IMR-90 (cell line): Measurements from ENCODE around the gene OPTC. TPM values are rescaled to one million over a fixed set of nuclear protein-coding genes. Genes with fewer than 3 reads are reported as not detected.
A peak's percentile ranks its signal among the peaks of the same experiment; 100 is the strongest.

Experiments used
- ATAC-seq: fragments of 200-7000 bp; cut with Tn5 transposase; 2 replicates; pipeline ENCODE4 v1.9.1; 2020; ENCODE audit warnings: low read depth, mild to moderate bottlenecking, moderate library complexity
- BruUV-seq: library from RNA; stranded (reverse); fragments of 400-500 nt; replicated peaks from 2 replicates; lab custom pipeline; 2021; lab: Mats Ljungman, UMichigan
- CTCF ChIA-PET: fragments of 300-600 bp; formaldehyde crosslinking; extraction: SDS; loops from one replicate; lab custom pipeline; 2021; ENCODE audit warnings: antibody characterized with exemption; lab: Yijun Ruan, JAX
- POLR2A ChIA-PET: fragments of 300-600 bp; sonication (Branson Sonifier 250); formaldehyde crosslinking; loops from one replicate; lab custom pipeline; 2022; ENCODE audit warnings: antibody characterized with exemption; ENCODE audit not compliant: unreplicated experiment; lab: Charles Lee
- DNase-seq: peaks from one replicate; pipeline ENCODE4 v3.0.0; 2013
- H2AFZ ChIP-seq: replicated peaks from 2 replicates; pipeline ENCODE3; 2013; ENCODE audit warnings: low read length, mild to moderate bottlenecking; ENCODE audit not compliant: poor library complexity
- H2AK5ac ChIP-seq: 2 replicates; pipeline ENCODE4 v1.6.1; 2013; ENCODE audit warnings: low read depth, low read length, inconsistent platforms
- H2AK9ac ChIP-seq: replicated peaks from 2 replicates; pipeline ENCODE3; 2013; ENCODE audit warnings: mild to moderate bottlenecking, low read depth, low read length, moderate library complexity; ENCODE audit not compliant: poor library complexity
- H2BK120ac ChIP-seq: 2 replicates; pipeline ENCODE4 v1.6.1; 2013; ENCODE audit warnings: low read depth, low read length, inconsistent platforms
- H2BK15ac ChIP-seq: 3 replicates; pipeline ENCODE4 v1.6.1; 2013; ENCODE audit warnings: low read depth, low read length, inconsistent platforms
- H2BK20ac ChIP-seq: 2 replicates; pipeline ENCODE4 v1.6.1; 2013; ENCODE audit warnings: low read depth, mild to moderate bottlenecking, inconsistent platforms, low read length, moderate library complexity
- H2BK5ac ChIP-seq: 2 replicates; pipeline ENCODE4 v1.6.1; 2013; ENCODE audit warnings: mild to moderate bottlenecking, low read depth, low read length, inconsistent platforms; ENCODE audit not compliant: poor library complexity, severe bottlenecking
- H3K14ac ChIP-seq: replicated peaks from 2 replicates; pipeline ENCODE4 v1.6.1; 2013; ENCODE audit warnings: low read depth, low read length, inconsistent platforms
- H3K18ac ChIP-seq: 2 replicates; pipeline ENCODE4 v1.6.1; 2013; ENCODE audit warnings: low read depth, low read length, control low read depth
- H3K23ac ChIP-seq: 2 replicates; pipeline ENCODE4 v1.6.1; 2013; ENCODE audit warnings: low read depth, low read length, inconsistent platforms
- H3K27ac ChIP-seq: 2 replicates; pipeline ENCODE4 v1.5.1; 2013; ENCODE audit warnings: mild to moderate bottlenecking, control low read depth, low read length; ENCODE audit not compliant: insufficient read depth
- H3K27me3 ChIP-seq: 2 replicates; pipeline ENCODE4 v1.6.1; 2013; ENCODE audit warnings: low read length; ENCODE audit not compliant: control insufficient read depth, insufficient read depth
- H3K36me3 ChIP-seq: 2 replicates; pipeline ENCODE4 v1.6.1; 2013; ENCODE audit warnings: low read length, mixed read lengths; ENCODE audit not compliant: control insufficient read depth, insufficient read depth
- H3K4ac ChIP-seq: 2 replicates; pipeline ENCODE4 v1.6.1; 2013; ENCODE audit warnings: low read depth, low read length, inconsistent platforms
- H3K4me1 ChIP-seq: 2 replicates; pipeline ENCODE4 v1.6.1; 2013; ENCODE audit warnings: low read length, mixed read lengths; ENCODE audit not compliant: control insufficient read depth, insufficient read depth
- H3K4me2 ChIP-seq: 2 replicates; pipeline ENCODE4 v1.6.1; 2013; ENCODE audit warnings: low read depth, mild to moderate bottlenecking, control low read depth, low read length, moderate library complexity
- H3K4me3 ChIP-seq: 2 replicates; pipeline ENCODE4 v1.5.1; 2013; ENCODE audit warnings: low read depth, mild to moderate bottlenecking, control low read depth, low read length, moderate library complexity; ENCODE audit not compliant: insufficient read depth
- H3K56ac ChIP-seq: 2 replicates; pipeline ENCODE4 v1.6.1; 2013; ENCODE audit warnings: low read length, inconsistent platforms; ENCODE audit not compliant: insufficient read depth; ENCODE audit errors: extremely low read depth
- H3K79me1 ChIP-seq, 2 experiments: 2 replicates each; pipeline ENCODE4 v1.6.1; 2013; ENCODE audit warnings: low read length in 2 of 2, inconsistent platforms in 1 of 2, low read depth in 1 of 2
- H3K9ac ChIP-seq: 2 replicates; pipeline ENCODE4 v1.6.1; 2013; ENCODE audit warnings: low read depth, low read length, control low read depth
- H3K9me1 ChIP-seq: 2 replicates; pipeline ENCODE4 v1.6.1; 2013; ENCODE audit warnings: low read length, inconsistent platforms; ENCODE audit not compliant: insufficient read depth
- H3K9me3 ChIP-seq: 2 replicates; pipeline ENCODE4 v1.6.1; 2013; ENCODE audit warnings: low read length; ENCODE audit not compliant: control insufficient read depth, insufficient read depth
- H4K20me1 ChIP-seq: 2 replicates; pipeline ENCODE4 v1.6.1; 2013; ENCODE audit warnings: low read length, inconsistent platforms; ENCODE audit not compliant: insufficient read depth
- H4K5ac ChIP-seq: 2 replicates; pipeline ENCODE4 v1.6.1; 2013; ENCODE audit warnings: mild to moderate bottlenecking, low read depth, low read length, control low read depth
- H4K8ac ChIP-seq, 2 experiments: 2 replicates each; pipeline ENCODE4 v1.6.1; 2013; ENCODE audit warnings: low read depth in 2 of 2, low read length in 2 of 2, control low read depth in 1 of 2, inconsistent platforms in 1 of 2
- H4K91ac ChIP-seq: 2 replicates; pipeline ENCODE4 v1.6.1; 2013; ENCODE audit warnings: low read depth, low read length, inconsistent platforms; ENCODE audit not compliant: insufficient read depth
- BHLHE40 ChIP-seq: fragments of 150-350 bp; IDR thresholded peaks from 2 replicates; pipeline ENCODE4 v1.6.1; 2016; ENCODE audit warnings: mild to moderate bottlenecking, low read depth, low read length
- CEBPB ChIP-seq: IDR thresholded peaks from 2 replicates; pipeline ENCODE4 v1.6.1; 2012; ENCODE audit warnings: low read depth, low read length, improper control_type of control experiment
- CHD1 ChIP-seq: IDR thresholded peaks from 2 replicates; pipeline ENCODE4 v1.6.1; 2012; ENCODE audit warnings: low read depth, low read length, improper control_type of control experiment
- CTCF ChIP-seq: conservative IDR thresholded peaks from 2 replicates; pipeline ENCODE4 v1.5.1; 2012; ENCODE audit warnings: mild to moderate bottlenecking, low read depth, low read length, improper control_type of control experiment
- ELK1 ChIP-seq: fragments of 150-350 bp; IDR thresholded peaks from 2 replicates; pipeline ENCODE4 v1.6.1; 2016; ENCODE audit warnings: low read depth, mild to moderate bottlenecking, low read length, moderate library complexity, borderline replicate concordance
- FOS ChIP-seq: fragments of 150-350 bp; IDR thresholded peaks from 2 replicates; pipeline ENCODE4 v1.6.1; 2016; ENCODE audit warnings: low read depth, low read length
- MAFK ChIP-seq: IDR thresholded peaks from 2 replicates; pipeline ENCODE4 v1.6.1; 2012; ENCODE audit warnings: low read depth, low read length, improper control_type of control experiment
- MXI1 ChIP-seq: IDR thresholded peaks from 2 replicates; pipeline ENCODE4 v1.6.1; 2012; ENCODE audit warnings: low read depth, mild to moderate bottlenecking, low read length, moderate library complexity, borderline replicate concordance
- POLR2A ChIP-seq: IDR thresholded peaks from 2 replicates; pipeline ENCODE4 v1.6.1; 2012; ENCODE audit warnings: mild to moderate bottlenecking, low read depth, low read length
- RAD21 ChIP-seq: IDR thresholded peaks from 2 replicates; pipeline ENCODE4 v1.6.1; 2012; ENCODE audit warnings: low read length, improper control_type of control experiment
- RCOR1 ChIP-seq: IDR thresholded peaks from 2 replicates; pipeline ENCODE4 v1.6.1; 2012; ENCODE audit warnings: mild to moderate bottlenecking, low read length, improper control_type of control experiment; ENCODE audit not compliant: insufficient replicate concordance
- RFX5 ChIP-seq: IDR thresholded peaks from 2 replicates; pipeline ENCODE4 v1.8.0; 2012; ENCODE audit warnings: low read depth, mild to moderate bottlenecking, low read length, moderate library complexity
- WGBS, 2 experiments: methylation state at CpG; one replicate each; pipeline versions ENCODE4 v1.1.5 to v1.1.7; 2013; ENCODE audit warnings: missing lambda C conversion rate in 2 of 2; ENCODE audit not compliant: insufficient read length in 1 of 2; ENCODE audit errors: extremely low coverage in 2 of 2; 5-methylcytosine and 5-hydroxymethylcytosine counted together
- dilution Hi-C: fragments of 300-500 bp; cut with HindIII; formaldehyde crosslinking; loops from one replicate; pipeline ENCODE4 v1.14.3; 2018; ENCODE audit warnings: low sequenced_read_pairs; ENCODE audit not compliant: unreplicated experiment
- in situ Hi-C: fragments of 300-500 bp; cut with MboI; formaldehyde crosslinking; loops from 3 replicates; pipeline ENCODE4 v1.14.3; 2019; ENCODE audit warnings: low sequenced_read_pairs, inconsistent platforms, mixed read lengths
- intact Hi-C: fragments of 100-400 bp; cut with micrococcal nuclease; formaldehyde crosslinking; loops from 2 replicates; pipeline ENCODE4 v1.10.0; 2022
- polyA plus RNA-seq, 3 experiments: library from polyadenylated mRNA; depleted of rRNA; stranded (reverse); fragments of >200 nt; gene quantifications; 2 replicates each; pipeline ENCODE4 v1.2.3, GENCODE V29; 2012; ENCODE audit warnings: low replicate concordance in 1 of 3
- total RNA-seq: library from RNA; depleted of rRNA; stranded (reverse); fragments of >200 nt; gene quantifications from 2 replicates; pipeline ENCODE4 v1.2.3, GENCODE V29; 2012

Gene OPTC
- total and polyA plus RNA-seq, 2 of the 4 experiments (the other 2 are of a cell fraction), result not detected

- ChIA-PET CTCF (interaction anchor here (0.6 kb wide), 1 partner anchor 61 kb away, joined by 3 read pairs; no protein-coding TSS in a partner anchor), POLR2A (no interaction called here)
- Histone ChIP-seq H3K4me1 (peaks cover 21% of the 10 kb centered on the region), H4K20me1 (no peaks in the 10 kb centered on the region), H3K4me3 (no peak overlapping the region), H3K4me2 (no peak overlapping the region; the same call in 1 of the 2 replicates), H3K14ac (0 out of 2 replicates have a peak overlapping the region, but pooled peaks have one; percentile 8), H3K36me3 (no peaks in the 10 kb centered on the region), H2AK5ac (peak overlapping the region; percentile 32; the same call in 1 of the 2 replicates), H3K79me1 (no peaks in the 10 kb centered on the region), H3K27me3 (peaks cover 15% of the 10 kb centered on the region), H2AFZ (no peak overlapping the region), H2BK120ac (peak overlapping the region; percentile 12; the same call in 1 of the 2 replicates), H3K4ac (peak overlapping the region; percentile 18; the same call in 1 of the 2 replicates), H3K23ac (peak overlapping the region; percentile 28; the same call in 1 of the 2 replicates), H2BK15ac (peak overlapping the region; percentile 6; the same call in 1 of the 3 replicates), H3K9me3 (no peaks in the 10 kb centered on the region), H3K9me1 (peaks cover 8% of the 10 kb centered on the region), H3K9ac (no peak overlapping the region), H4K8ac (no peak overlapping the region), H3K18ac (no peak overlapping the region), H2AK9ac (no peak overlapping the region), H2BK5ac (no peak overlapping the region), H4K5ac (no peak overlapping the region), H4K91ac (no peak overlapping the region), H3K27ac (no peak overlapping the region), H3K56ac (no peak overlapping the region), H2BK20ac (no peak overlapping the region)
- 60% methylated on average over 1 of the region's 9 CpGs; no CpG with 5 or more reads in 1 of the 2 experiments for whole genome bisulfite sequencing, 2 experiments
- ATAC-seq (no peak), DNase-seq (no peak)
- dilution Hi-C loops, result no loop called here
- no TSS peak for BruUV-seq
- in situ Hi-C loops, result no loop called here
- TF ChIP-seq MAFK (no peak), RAD21 (no peak), CTCF (no peak), RFX5 (no peak), RCOR1 (no peak), POLR2A (no peak), BHLHE40 (no peak), FOS (no peak), ELK1 (no peak), CHD1 (no peak), CEBPB (no peak), MXI1 (no peak)
- intact Hi-C loops, result loop anchor here (5.0 kb wide), 1 partner anchor 74 kb away; no protein-coding TSS in a partner anchor
Measured at GRCh38 chr1:203476216-203476814, 17.6 kb upstream of the OPTC start.
